ENCODE results near the gene RAB40C. TPM values are rescaled to one million over a fixed set of nuclear protein-coding genes. Genes with fewer than 3 reads are reported as not detected.

Gene RAB40C
- total RNA-seq, 1 experiment from 2014 or later, result 19.9 TPM

GRCh38 chr16:660132-660458 is 70.2 kb downstream of the RAB40C start:
- H3K27ac ChIP-seq (ENCODE audit: low read depth, low read length, poor library complexity, severe bottlenecking), result no peak overlapping the region
- peaks cover 4% of the 10 kb centered on the region for H3K36me3 ChIP-seq (ENCODE audit: insufficient read depth, low read length, poor library complexity, severe bottlenecking)
- no peak for DNase-seq (ENCODE audit: low spot score)
- intact Hi-C loops (cut with micrococcal nuclease; ENCODE audit: unreplicated experiment), result no loop called here
- no peak overlapping the region for H3K4me3 ChIP-seq (ENCODE audit: low read depth, low read length, poor library complexity, severe bottlenecking)
- H3K27me3 ChIP-seq (replicated peaks; ENCODE audit: insufficient read depth, low read depth, low read length, poor library complexity), result no peaks in the 10 kb centered on the region
- no peaks in the 10 kb centered on the region for H3K9me3 ChIP-seq (ENCODE audit: low read depth, low read length, poor library complexity, severe bottlenecking)
- ChIA-PET POLR2A (ENCODE audit: low non-redundant PET) (no interaction called here), CTCF (interaction anchor here (0.5 kb wide), 1 partner anchor 53 kb away, joined by 6 read pairs; no protein-coding TSS in a partner anchor)
- no TSS peak for BruUV-seq (replicated peaks)
- TF ChIP-seq EZH2 (IDR thresholded peaks at IDR 0.05; ENCODE audit: borderline replicate concordance, low read depth, low read length, poor library complexity, severe bottlenecking) (no peak), CTCF (conservative IDR thresholded peaks at IDR 0.05; ENCODE audit: low read depth, low read length) (no peak)
- peaks cover 6% of the 10 kb centered on the region for H3K4me1 ChIP-seq (ENCODE audit: insufficient read depth, low read length, poor library complexity, severe bottlenecking)

- H3K9me3 ChIP-seq (ENCODE audit: low read depth, low read length, poor library complexity, severe bottlenecking), result no peaks in the 10 kb centered on the region
- peak; percentile 41; the same call in 1 of the 2 replicates for TF ChIP-seq CTCF (conservative IDR thresholded peaks at IDR 0.05; ENCODE audit: low read depth, low read length)
- TF ChIP-seq EZH2 (IDR thresholded peaks at IDR 0.05; ENCODE audit: borderline replicate concordance, low read depth, low read length, poor library complexity, severe bottlenecking), result no peak
- no TSS peak for BruUV-seq (replicated peaks)
- DNase-seq (ENCODE audit: low spot score), result peak; percentile 78
- peaks cover 4% of the 10 kb centered on the region for H3K36me3 ChIP-seq (ENCODE audit: insufficient read depth, low read length, poor library complexity, severe bottlenecking)
- no peak overlapping the region for H3K4me3 ChIP-seq (ENCODE audit: low read depth, low read length, poor library complexity, severe bottlenecking)
- ChIA-PET POLR2A (ENCODE audit: low non-redundant PET) (no interaction called here), CTCF (interaction anchor here (0.5 kb wide), 1 partner anchor 54 kb away, joined by 6 read pairs; no protein-coding TSS in a partner anchor)
- no peaks in the 10 kb centered on the region for H3K27me3 ChIP-seq (replicated peaks; ENCODE audit: insufficient read depth, low read depth, low read length, poor library complexity)
- peaks cover 6% of the 10 kb centered on the region for H3K4me1 ChIP-seq (ENCODE audit: insufficient read depth, low read length, poor library complexity, severe bottlenecking)
- intact Hi-C loops (cut with micrococcal nuclease; ENCODE audit: unreplicated experiment), result no loop called here
- peak overlapping the region; percentile 42 for H3K27ac ChIP-seq (ENCODE audit: low read depth, low read length, poor library complexity, severe bottlenecking)
These were observed 70.8 kb downstream of the RAB40C start for GRCh38 chr16:660459-661183.

GRCh38 chr16:661184-661821 is 71.4 kb downstream of the RAB40C start:
- DNase-seq (ENCODE audit: low spot score), result no peak
- H3K36me3 ChIP-seq (ENCODE audit: insufficient read depth, low read length, poor library complexity, severe bottlenecking), result peaks cover 4% of the 10 kb centered on the region
- no peak for TF ChIP-seq EZH2 (IDR thresholded peaks at IDR 0.05; ENCODE audit: borderline replicate concordance, low read depth, low read length, poor library complexity, severe bottlenecking)
- TF ChIP-seq CTCF (conservative IDR thresholded peaks at IDR 0.05; ENCODE audit: low read depth, low read length), result 0 out of 2 replicates have a peak, but pooled peaks have one; percentile 9
- H3K4me1 ChIP-seq (ENCODE audit: insufficient read depth, low read length, poor library complexity, severe bottlenecking), result peaks cover 6% of the 10 kb centered on the region
- BruUV-seq (replicated peaks), result no TSS peak
- intact Hi-C loops (cut with micrococcal nuclease; ENCODE audit: unreplicated experiment), result no loop called here
- no peak overlapping the region for H3K4me3 ChIP-seq (ENCODE audit: low read depth, low read length, poor library complexity, severe bottlenecking)
- no peaks in the 10 kb centered on the region for H3K9me3 ChIP-seq (ENCODE audit: low read depth, low read length, poor library complexity, severe bottlenecking)
- ChIA-PET CTCF (no interaction called here), POLR2A (ENCODE audit: low non-redundant PET) (interaction anchor here (0.7 kb wide), 1 partner anchor 681 kb away, joined by 3 read pairs; no protein-coding TSS in a partner anchor)
- H3K27ac ChIP-seq (ENCODE audit: low read depth, low read length, poor library complexity, severe bottlenecking), result peak overlapping the region; percentile 42
- no peaks in the 10 kb centered on the region for H3K27me3 ChIP-seq (replicated peaks; ENCODE audit: insufficient read depth, low read depth, low read length, poor library complexity)
